Measurements from ENCODE around the gene MYO16. TPM values are rescaled to one million over a fixed set of nuclear protein-coding genes. Genes with fewer than 3 reads are reported as not detected.

Gene MYO16
- total and polyA plus RNA-seq, 9 donors: under 0.01 to 0.37 (median 0.16) TPM; not detected in 2

DNA sequence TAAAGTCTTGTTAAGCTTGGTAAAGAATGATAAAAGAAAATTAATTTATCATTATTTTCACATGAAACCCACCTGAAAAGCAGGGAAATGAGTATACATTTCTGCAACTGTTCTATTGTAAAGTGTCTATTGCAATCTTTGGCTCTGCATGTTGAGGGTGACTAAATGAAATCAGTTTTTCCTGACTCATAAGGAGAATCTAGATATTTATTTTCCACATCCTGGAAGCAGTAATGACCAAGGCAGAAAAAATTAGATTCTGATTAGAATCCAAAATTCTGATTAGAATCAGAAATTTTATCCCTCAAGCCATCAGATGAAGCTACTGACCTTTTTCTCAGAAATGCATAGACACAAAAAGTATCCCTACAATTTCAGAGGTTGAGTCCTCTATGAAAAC is 178.4 kb downstream of the MYO16 start:
- Histone ChIP-seq H3K4me3 (no peak overlapping the region), H3K36me3 (no peaks in the 10 kb centered on the region), H3K4me1 (ENCODE audit: insufficient read depth) (no peaks in the 10 kb centered on the region), H3K27ac (no peak overlapping the region), H3K9me3 (no peaks in the 10 kb centered on the region), H3K27me3 (no peaks in the 10 kb centered on the region)
- DNase-seq: no peak
- intact Hi-C loops (cut with DNase I): no loop called here
- no peak for TF ChIP-seq EP300 (IDR thresholded peaks at IDR 0.05)
- TF ChIP-seq POLR2A (IDR thresholded peaks at IDR 0.05): no peak
- TF ChIP-seq, protein P1, sequence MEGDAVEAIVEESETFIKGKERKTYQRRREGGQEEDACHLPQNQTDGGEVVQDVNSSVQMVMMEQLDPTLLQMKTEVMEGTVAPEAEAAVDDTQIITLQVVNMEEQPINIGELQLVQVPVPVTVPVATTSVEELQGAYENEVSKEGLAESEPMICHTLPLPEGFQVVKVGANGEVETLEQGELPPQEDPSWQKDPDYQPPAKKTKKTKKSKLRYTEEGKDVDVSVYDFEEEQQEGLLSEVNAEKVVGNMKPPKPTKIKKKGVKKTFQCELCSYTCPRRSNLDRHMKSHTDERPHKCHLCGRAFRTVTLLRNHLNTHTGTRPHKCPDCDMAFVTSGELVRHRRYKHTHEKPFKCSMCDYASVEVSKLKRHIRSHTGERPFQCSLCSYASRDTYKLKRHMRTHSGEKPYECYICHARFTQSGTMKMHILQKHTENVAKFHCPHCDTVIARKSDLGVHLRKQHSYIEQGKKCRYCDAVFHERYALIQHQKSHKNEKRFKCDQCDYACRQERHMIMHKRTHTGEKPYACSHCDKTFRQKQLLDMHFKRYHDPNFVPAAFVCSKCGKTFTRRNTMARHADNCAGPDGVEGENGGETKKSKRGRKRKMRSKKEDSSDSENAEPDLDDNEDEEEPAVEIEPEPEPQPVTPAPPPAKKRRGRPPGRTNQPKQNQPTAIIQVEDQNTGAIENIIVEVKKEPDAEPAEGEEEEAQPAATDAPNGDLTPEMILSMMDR (IDR thresholded peaks at IDR 0.05): no peak

DNA sequence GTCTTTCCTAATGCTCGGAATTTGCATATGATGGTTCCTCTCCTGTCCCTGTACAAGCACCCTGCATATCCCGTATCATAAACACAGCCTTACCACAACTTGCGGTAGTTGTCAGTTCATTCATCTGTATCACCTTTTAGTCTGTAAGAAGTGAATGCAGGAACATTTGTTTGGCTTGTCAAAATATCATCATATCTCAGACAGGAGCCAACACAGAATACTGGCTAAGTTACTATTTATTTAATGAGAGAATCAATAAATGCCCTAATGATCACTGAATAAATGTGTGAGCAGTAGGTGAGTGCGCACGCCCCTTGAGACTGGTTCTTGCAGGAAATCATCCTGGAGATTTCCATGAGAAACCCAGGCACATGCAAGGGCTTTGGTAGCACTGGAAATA is 182.8 kb downstream of the MYO16 start:
- Histone ChIP-seq H3K9me3 (no peaks in the 10 kb centered on the region), H3K27ac (no peak overlapping the region), H3K36me3 (no peaks in the 10 kb centered on the region), H3K27me3 (no peaks in the 10 kb centered on the region), H3K4me3 (no peak overlapping the region), H3K4me1 (ENCODE audit: insufficient read depth) (no peaks in the 10 kb centered on the region)
- TF ChIP-seq POLR2A (IDR thresholded peaks at IDR 0.05) (no peak), EP300 (IDR thresholded peaks at IDR 0.05) (no peak)
- TF ChIP-seq, protein P1 (IDR thresholded peaks at IDR 0.05): no peak
- WGBS, 3 donors: 93 to 95% (median 95%) methylated on average over 5 of the region's 5 CpGs
- DNase-seq: no peak
- intact Hi-C loops (cut with DNase I): no loop called here

DNA sequence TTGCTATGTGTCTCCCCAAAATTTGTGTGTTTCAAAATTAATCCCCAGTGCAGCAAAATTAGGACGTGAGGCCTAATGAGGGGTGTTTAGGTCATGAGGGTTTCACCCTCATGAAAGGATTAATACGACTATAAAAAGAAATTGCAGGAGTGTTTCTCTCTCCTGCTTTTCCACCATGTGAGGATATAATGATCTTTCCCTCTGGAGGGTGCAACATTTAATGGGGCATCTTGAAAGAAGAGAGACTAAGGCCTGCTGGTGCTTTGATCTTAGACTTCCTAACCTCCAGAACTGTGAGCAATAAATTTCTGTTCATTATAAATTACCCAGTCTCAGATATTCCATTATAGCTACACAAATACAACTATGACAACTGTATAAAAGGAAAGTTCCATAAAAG is 183.2 kb downstream of the MYO16 start:
- DNase-seq: no peak
- intact Hi-C loops (cut with DNase I): no loop called here
- Histone ChIP-seq H3K9me3 (no peaks in the 10 kb centered on the region), H3K4me3 (no peak overlapping the region), H3K27ac (no peak overlapping the region), H3K36me3 (no peaks in the 10 kb centered on the region), H3K27me3 (no peaks in the 10 kb centered on the region), H3K4me1 (ENCODE audit: insufficient read depth) (no peaks in the 10 kb centered on the region)
- TF ChIP-seq, protein P1 (IDR thresholded peaks at IDR 0.05): no peak
- TF ChIP-seq EP300 (IDR thresholded peaks at IDR 0.05) (no peak), POLR2A (IDR thresholded peaks at IDR 0.05) (no peak)
- 66 to 70% (median 69%) methylated on average over 2 of the region's 2 CpGs for WGBS, 3 donors

DNA sequence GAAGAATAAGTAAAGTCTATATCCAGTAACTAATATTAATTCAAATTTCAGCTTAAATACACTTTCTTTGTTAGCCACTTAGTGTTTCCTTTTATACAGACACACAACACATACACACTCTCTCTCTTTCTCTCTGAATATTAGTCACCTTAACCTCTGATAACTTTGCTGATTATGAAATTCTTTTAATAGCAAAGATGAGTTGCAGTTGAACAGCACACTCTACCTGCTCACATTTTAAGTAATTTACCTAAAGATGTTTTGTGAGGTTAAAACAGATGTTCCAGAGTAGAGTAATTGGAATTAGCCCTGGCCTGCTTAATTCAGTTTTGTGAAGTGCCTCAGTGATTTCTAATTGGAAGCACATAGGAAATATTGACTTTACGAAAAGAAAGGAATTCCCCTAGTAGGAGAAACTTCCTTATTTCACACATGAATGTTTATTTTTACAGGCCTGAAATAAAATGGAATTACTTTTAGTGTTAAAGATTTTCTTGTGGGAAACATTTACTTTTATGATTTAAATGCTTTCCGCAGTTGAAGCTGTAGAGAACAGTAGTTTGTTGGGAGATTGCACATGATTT is 184.3 kb downstream of the MYO16 start:
- Histone ChIP-seq H3K27ac (no peak overlapping the region), H3K36me3 (no peaks in the 10 kb centered on the region), H3K4me1 (ENCODE audit: insufficient read depth) (no peaks in the 10 kb centered on the region), H3K27me3 (no peaks in the 10 kb centered on the region), H3K9me3 (no peaks in the 10 kb centered on the region), H3K4me3 (no peak overlapping the region)
- TF ChIP-seq EP300 (IDR thresholded peaks at IDR 0.05): no peak
- 80 to 85% (median 85%) methylated on average over 2 of the region's 2 CpGs for WGBS, 3 donors
- no peak for DNase-seq
- intact Hi-C loops (cut with DNase I): no loop called here

DNA sequence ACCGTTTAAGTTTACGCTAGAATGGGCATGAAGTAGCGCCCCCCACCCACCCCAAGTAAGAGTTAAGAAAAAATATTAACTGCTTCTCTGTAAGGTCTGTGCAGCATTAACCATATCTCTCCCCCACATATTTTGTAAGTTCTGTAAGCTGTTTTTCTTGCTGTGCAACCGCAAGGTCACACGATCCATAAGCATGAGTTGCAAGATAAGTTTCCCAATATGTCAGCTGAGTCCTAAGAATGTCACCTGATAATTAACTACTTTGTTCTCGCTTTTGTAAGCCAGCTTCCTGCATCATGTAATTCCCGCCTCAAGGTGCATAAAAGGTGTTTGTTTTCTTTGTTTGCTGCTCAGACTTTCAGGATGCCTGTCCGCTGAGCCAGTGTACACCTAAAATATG is 187.0 kb downstream of the MYO16 start:
- no peaks in the 10 kb centered on the region for H3K4me1 ChIP-seq (ENCODE audit: insufficient read depth)
- no peaks in the 10 kb centered on the region for H3K36me3 ChIP-seq
- H3K27me3 ChIP-seq: no peaks in the 10 kb centered on the region
- TF ChIP-seq, protein P1 (IDR thresholded peaks at IDR 0.05): no peak
- TF ChIP-seq EP300 (IDR thresholded peaks at IDR 0.05) (no peak), POLR2A (IDR thresholded peaks at IDR 0.05) (no peak)
- no peak overlapping the region for H3K4me3 ChIP-seq
- no peaks in the 10 kb centered on the region for H3K9me3 ChIP-seq
- WGBS, 3 donors: 42 to 62% (median 43%) methylated on average over 8 of the region's 8 CpGs
- DNase-seq: no peak
- H3K27ac ChIP-seq: no peak overlapping the region
- intact Hi-C loops (cut with DNase I): no loop called here

Measured in ovary (tissue), 9 donors.